Measurements from ENCODE around the gene NFIB.

The NFIB gene

DNA sequence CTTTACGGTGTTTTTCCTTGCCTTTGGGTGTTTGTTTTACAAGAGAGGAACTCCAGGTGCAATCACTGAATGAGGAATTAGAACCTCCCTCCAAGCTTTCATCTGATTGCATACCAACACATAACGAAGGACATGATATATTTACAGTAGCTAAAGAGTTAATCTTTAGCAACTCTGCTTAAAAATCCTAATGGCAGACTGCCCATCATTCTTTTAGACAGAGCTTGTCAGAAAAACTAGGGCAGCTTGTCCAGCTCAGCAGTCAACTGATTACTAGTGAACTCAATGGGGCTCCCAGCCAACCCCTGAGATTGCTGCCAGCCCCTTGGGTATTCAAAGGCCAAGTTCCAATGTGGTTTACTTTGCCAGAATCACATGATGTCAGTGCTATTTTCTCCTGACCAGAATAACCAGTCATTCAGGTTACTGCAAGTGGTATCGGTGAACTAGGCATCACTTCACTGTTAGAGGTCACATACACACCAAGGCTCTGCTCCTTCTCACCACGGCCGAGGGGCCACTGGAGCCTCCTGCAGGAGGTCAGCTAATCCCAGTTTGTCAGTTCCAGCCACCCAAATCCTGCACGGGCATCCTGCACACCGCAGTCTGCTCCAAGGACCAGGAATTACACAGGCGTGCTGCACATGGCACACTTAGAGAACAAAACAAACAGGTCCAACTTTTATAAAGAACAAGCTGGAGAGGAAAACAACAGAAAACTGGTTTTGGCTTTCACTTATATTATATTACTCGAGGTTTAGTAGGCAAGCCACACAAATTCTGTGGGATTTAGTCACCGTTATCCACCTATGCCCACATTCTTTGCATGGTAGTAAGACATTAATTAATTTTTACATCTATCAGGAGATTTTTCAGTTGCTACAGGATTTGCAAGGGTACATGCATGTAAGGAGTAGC, 62.5 kb downstream of the NFIB start:
- no peaks in the 10 kb centered on the region for H3K79me2 ChIP-seq (ENCODE audit: low read length)
- H3K4me1 ChIP-seq (ENCODE audit: low read length): no peaks in the 10 kb centered on the region
- H3F3A ChIP-seq (ENCODE audit: insufficient read depth, low read length): no peaks in the 10 kb centered on the region
- H3K4me3 ChIP-seq (ENCODE audit: low read length): no peak overlapping the region
- no peaks in the 10 kb centered on the region for H3K27me3 ChIP-seq (replicated peaks; ENCODE audit: insufficient read depth, low read length)
- H3K9ac ChIP-seq (ENCODE audit: low read length): no peak overlapping the region
- no peak overlapping the region for H2AFZ ChIP-seq (ENCODE audit: low read length)
- no peaks in the 10 kb centered on the region for H4K20me1 ChIP-seq (ENCODE audit: insufficient read depth, low read length)
- TF ChIP-seq EZH2phosphoT487 (IDR thresholded peaks at IDR 0.05; ENCODE audit: low read length) (no peak), EZH2 (optimal IDR thresholded peaks at IDR 0.05; ENCODE audit: low read depth, low read length) (no peak)
- TF ChIP-seq, protein P1, sequence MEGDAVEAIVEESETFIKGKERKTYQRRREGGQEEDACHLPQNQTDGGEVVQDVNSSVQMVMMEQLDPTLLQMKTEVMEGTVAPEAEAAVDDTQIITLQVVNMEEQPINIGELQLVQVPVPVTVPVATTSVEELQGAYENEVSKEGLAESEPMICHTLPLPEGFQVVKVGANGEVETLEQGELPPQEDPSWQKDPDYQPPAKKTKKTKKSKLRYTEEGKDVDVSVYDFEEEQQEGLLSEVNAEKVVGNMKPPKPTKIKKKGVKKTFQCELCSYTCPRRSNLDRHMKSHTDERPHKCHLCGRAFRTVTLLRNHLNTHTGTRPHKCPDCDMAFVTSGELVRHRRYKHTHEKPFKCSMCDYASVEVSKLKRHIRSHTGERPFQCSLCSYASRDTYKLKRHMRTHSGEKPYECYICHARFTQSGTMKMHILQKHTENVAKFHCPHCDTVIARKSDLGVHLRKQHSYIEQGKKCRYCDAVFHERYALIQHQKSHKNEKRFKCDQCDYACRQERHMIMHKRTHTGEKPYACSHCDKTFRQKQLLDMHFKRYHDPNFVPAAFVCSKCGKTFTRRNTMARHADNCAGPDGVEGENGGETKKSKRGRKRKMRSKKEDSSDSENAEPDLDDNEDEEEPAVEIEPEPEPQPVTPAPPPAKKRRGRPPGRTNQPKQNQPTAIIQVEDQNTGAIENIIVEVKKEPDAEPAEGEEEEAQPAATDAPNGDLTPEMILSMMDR (IDR thresholded peaks at IDR 0.05; ENCODE audit: low read length): no peak
- H3K9me2 ChIP-seq (replicated peaks; ENCODE audit: insufficient read depth, low read length): no peaks in the 10 kb centered on the region
- no peaks in the 10 kb centered on the region for H3K9me3 ChIP-seq (replicated peaks; ENCODE audit: insufficient read depth, low read length)
- no peak overlapping the region for H3K27ac ChIP-seq (ENCODE audit: low read length)
- no peaks in the 10 kb centered on the region for H3K36me3 ChIP-seq (replicated peaks; ENCODE audit: insufficient read depth, low read length)
- no peak for DNase-seq
- H3K4me2 ChIP-seq (ENCODE audit: low read depth, low read length): no peak overlapping the region

DNA sequence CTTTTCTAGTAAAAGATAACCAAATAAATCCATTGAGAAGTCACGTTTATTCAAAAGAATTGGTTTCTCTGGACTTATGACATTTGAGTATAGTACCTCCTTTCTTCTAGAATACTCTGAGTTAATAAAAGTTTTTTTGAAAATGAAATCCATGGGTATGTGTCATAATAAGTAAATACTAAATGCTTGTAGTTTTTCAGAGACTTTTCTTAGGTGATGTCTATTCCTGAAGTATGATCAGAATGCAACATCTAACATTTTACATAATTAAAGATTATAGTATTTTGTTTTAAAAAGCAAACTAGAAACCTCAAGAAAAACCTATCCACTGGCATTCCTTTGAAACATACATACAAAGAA, 63.2 kb downstream of the NFIB start:
- Histone ChIP-seq H3K4me2 (ENCODE audit: low read depth, low read length) (no peak overlapping the region), H3K27ac (ENCODE audit: low read length) (no peak overlapping the region), H3K79me2 (ENCODE audit: low read length) (no peaks in the 10 kb centered on the region), H3K4me1 (ENCODE audit: low read length) (no peaks in the 10 kb centered on the region), H3K4me3 (ENCODE audit: low read length) (no peak overlapping the region), H4K20me1 (ENCODE audit: insufficient read depth, low read length) (no peaks in the 10 kb centered on the region), H3K9me2 (replicated peaks; ENCODE audit: insufficient read depth, low read length) (no peaks in the 10 kb centered on the region), H3K9ac (ENCODE audit: low read length) (no peak overlapping the region), H3K9me3 (replicated peaks; ENCODE audit: insufficient read depth, low read length) (no peaks in the 10 kb centered on the region), H3K27me3 (replicated peaks; ENCODE audit: insufficient read depth, low read length) (no peaks in the 10 kb centered on the region), H2AFZ (ENCODE audit: low read length) (no peak overlapping the region), H3F3A (ENCODE audit: insufficient read depth, low read length) (no peaks in the 10 kb centered on the region), H3K36me3 (replicated peaks; ENCODE audit: insufficient read depth, low read length) (no peaks in the 10 kb centered on the region)
- DNase-seq: no peak
- TF ChIP-seq EZH2 (optimal IDR thresholded peaks at IDR 0.05; ENCODE audit: low read depth, low read length) (no peak), EZH2phosphoT487 (IDR thresholded peaks at IDR 0.05; ENCODE audit: low read length) (no peak)
- TF ChIP-seq, protein P1 (IDR thresholded peaks at IDR 0.05; ENCODE audit: low read length): no peak

DNA sequence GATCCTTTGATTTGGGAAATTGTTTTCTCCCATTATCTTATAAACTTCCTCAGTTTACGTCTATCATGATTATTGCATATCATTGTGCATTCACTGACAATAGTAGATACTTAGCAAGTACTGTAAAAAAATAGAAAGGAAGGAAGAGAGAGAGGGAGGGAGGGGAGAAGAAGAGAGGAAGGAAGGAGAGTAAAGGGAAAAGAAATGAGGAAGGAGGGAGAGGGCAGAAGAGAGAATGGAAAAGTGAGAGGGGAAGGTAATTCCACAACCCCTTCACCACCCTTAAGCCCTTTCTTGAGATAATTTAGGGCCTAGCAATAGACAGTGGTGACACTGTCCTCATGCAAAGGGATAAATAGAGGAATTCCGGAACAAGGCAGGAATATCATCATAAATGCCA, 64.4 kb downstream of the NFIB start:
- DNase-seq: no peak
- Histone ChIP-seq H3K4me2 (ENCODE audit: low read depth, low read length) (no peak overlapping the region), H3K4me1 (ENCODE audit: low read length) (no peaks in the 10 kb centered on the region), H3K4me3 (ENCODE audit: low read length) (no peak overlapping the region), H3K79me2 (ENCODE audit: low read length) (no peaks in the 10 kb centered on the region), H3F3A (ENCODE audit: insufficient read depth, low read length) (no peaks in the 10 kb centered on the region), H3K9me2 (replicated peaks; ENCODE audit: insufficient read depth, low read length) (no peaks in the 10 kb centered on the region), H3K36me3 (replicated peaks; ENCODE audit: insufficient read depth, low read length) (no peaks in the 10 kb centered on the region), H3K9ac (ENCODE audit: low read length) (no peak overlapping the region), H4K20me1 (ENCODE audit: insufficient read depth, low read length) (no peaks in the 10 kb centered on the region), H2AFZ (ENCODE audit: low read length) (no peak overlapping the region), H3K27ac (ENCODE audit: low read length) (no peak overlapping the region), H3K9me3 (replicated peaks; ENCODE audit: insufficient read depth, low read length) (no peaks in the 10 kb centered on the region), H3K27me3 (replicated peaks; ENCODE audit: insufficient read depth, low read length) (no peaks in the 10 kb centered on the region)
- no peak for TF ChIP-seq EZH2phosphoT487 (IDR thresholded peaks at IDR 0.05; ENCODE audit: low read length)
- TF ChIP-seq, protein P1 (IDR thresholded peaks at IDR 0.05; ENCODE audit: low read length): no peak
